Measurements from ENCODE around the gene SLC6A7.

Gene SLC6A7

DNA sequence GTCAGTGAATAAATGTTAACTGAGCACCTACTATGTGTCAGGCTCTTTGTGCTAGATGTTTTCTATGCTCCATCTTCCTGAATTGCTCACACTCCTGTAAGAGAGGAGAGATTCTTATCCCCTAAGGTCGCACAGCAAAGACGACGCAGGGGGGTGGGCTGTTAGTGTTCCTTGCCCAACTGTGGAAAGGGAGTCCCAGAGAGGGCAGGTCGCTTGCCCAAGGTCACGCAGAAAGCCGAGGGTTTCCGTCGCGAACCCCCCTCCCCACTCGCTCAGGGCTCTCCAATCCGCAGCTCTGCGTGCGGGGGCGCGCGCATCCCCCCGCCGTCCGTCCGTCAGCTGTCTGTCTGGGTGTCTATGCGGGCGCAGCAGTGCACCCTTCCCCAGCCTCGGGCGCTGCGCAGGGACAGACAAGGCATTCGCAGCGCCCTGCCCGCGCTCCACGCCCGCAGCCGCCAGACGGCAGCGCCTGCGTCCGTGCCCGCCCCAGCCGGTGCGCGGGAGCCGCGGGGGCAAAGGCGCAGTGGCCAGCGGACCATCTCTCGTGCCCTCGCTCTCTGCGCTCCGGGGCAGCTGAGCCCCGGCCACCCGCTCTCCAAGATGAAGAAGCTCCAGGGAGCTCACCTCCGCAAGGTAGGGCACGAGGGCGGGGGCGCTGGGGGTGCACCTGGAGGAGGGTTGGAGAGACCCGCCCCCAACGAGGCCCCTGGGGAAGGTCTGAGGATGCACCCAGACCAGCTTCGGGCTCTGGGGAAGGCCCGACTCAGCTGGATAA is at the start of gene SLC6A7:
Gene SLC6A7 (plus strand): TSS at position 335 of the 775 bp plus-strand sequence. CDS start 266 bp downstream, at position 601.
- no peak for DNase-seq (ENCODE audit: low spot score)

- no peak for DNase-seq (ENCODE audit: low spot score)
Measured at GRCh38 chr5:150140830-150141229, 49.0 kb upstream of the SLC6A7 start.

- DNase-seq (ENCODE audit: low spot score): no peak
Measured at GRCh38 chr5:150141544-150142184, 48.2 kb upstream of the SLC6A7 start.

- DNase-seq (ENCODE audit: low spot score): no peak
Measured at GRCh38 chr5:150142185-150142958, 47.5 kb upstream of the SLC6A7 start.

DNA sequence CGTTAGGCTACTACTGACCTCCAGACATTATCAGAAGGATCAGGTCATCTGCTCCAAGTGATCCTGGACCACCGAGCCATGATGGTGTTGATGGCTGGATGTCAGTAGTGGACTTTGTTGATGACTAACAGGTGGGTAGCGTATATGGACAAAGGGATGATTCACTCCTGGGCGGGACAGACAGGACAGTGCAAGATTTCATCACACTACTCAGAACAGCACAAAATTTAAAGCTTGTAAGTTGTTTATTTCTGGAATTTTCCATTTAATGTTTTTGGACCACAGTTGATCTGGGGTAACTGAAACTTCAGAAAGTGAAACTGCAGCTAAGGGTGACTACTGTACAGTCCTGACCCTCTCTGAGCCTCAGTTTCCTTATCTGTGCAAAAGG is 46.9 kb upstream of the SLC6A7 start:
- no peak for DNase-seq (ENCODE audit: low spot score)

DNA sequence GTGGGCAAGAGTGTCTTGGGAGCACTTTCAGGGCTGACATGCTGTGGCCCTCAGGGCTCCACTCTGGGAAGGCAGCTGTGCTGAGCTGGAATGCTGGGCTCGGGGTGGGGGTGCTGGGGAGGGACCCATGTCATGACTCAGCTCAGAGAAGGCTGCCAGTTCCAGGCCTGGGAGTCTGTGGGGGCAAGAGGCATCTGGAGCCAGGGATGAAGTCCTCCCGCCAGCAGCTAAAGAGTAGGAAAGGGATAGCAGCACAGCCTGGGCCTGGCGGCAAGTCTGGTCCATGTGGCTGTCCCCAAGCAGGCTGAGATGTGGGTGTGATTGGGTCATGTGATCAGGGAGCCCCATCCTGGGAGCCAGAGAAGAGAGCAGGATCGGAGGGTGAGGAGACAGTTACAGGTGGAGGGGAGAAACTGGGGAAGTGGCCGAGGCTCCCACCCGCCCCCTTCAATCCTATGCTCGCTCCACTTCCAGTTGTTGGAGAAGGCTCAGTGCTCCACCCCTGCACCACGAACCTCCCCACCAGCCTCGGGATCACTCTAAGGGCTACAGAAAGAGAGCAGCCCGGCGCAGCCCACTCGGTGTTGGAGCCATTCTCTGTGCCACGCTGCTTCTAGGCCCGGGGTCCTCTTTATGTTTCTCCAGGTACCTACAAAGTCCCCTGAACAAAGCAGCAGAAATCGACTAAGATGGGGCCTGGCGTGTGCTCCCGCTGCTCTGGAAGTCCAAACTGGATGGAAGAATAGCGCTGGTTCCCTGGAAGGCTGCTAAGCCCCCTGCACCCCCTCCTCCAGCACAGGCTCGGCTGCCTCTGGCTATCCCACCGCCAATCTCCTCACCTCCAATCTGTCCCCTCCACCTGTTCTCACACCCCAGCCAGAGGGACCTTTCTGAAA is 46.3 kb upstream of the SLC6A7 start:
- DNase-seq (ENCODE audit: low spot score): no peak

DNA sequence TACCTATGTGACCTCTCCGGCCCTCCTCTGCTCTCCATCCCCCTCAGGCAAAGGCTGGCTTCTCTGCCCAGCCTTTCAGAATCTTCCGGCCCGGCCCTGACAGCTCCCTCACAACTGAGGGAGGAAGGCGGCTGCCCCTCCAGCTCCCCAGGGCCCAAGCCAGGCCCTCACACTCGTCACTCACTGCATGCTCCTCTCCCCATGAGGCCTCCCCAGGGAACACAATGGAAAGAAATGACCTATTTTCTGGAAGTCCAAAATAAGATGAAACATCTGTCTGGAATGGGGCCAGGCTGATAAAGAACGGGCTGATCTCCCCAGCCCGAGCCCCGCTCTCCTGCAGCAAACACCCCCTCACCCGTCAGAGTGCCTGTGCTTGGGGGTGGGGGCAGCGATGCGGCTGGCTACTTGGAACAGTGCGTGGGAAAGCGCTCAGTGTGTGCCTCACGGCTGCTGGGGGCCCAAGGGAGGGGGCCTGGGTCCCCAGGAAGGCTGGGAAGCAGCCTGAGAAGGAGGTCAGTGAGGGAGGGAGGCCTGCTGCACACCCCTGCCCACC is 45.5 kb upstream of the SLC6A7 start:
- DNase-seq (ENCODE audit: low spot score): no peak

- no peak for DNase-seq (ENCODE audit: low spot score)
Measured at GRCh38 chr5:150144879-150145278, 45.0 kb upstream of the SLC6A7 start.

GRCh38 chr5:150146235-150146634 is 43.6 kb upstream of the SLC6A7 start:
- no peak for DNase-seq (ENCODE audit: low spot score)

DNA sequence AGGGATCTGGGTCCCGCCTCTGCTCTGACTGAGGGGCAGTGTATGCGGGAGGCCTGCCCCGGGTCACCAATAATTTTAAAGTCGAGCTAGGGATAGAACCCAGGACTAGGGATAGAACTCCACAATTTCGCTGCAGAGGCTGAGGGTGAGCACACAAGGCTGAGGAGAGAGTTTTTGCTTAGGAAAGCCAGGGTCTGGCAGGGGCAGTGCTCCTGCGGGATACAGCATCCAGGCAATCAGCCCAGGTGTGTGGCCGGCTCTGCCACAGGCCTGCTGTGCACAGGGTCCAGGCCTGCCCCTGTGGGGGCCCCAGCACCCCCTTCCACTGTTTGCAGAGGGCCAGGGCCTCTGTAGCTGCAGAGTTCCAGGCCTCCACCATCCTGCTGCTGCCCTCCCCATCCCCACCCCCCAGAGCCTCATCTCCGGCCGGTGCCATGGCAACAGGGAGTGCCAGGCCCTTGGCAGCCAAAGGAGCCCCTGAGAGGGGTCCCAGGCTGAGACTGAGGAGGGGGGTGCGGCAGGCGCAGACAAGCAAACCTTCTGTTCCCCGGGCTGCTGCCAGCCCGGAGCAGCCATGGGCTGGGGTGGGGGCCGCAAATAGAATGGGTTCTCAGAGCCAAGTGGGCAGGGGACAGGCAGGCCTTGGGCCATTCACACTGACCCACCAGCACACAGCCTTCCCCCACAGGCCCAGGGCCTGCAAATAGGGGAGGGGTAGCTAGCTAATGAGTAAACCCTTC is 42.8 kb upstream of the SLC6A7 start:
- no peak for DNase-seq (ENCODE audit: low spot score)

- no peak for DNase-seq (ENCODE audit: low spot score)
Measured at GRCh38 chr5:150147670-150148069, 42.2 kb upstream of the SLC6A7 start.

DNA sequence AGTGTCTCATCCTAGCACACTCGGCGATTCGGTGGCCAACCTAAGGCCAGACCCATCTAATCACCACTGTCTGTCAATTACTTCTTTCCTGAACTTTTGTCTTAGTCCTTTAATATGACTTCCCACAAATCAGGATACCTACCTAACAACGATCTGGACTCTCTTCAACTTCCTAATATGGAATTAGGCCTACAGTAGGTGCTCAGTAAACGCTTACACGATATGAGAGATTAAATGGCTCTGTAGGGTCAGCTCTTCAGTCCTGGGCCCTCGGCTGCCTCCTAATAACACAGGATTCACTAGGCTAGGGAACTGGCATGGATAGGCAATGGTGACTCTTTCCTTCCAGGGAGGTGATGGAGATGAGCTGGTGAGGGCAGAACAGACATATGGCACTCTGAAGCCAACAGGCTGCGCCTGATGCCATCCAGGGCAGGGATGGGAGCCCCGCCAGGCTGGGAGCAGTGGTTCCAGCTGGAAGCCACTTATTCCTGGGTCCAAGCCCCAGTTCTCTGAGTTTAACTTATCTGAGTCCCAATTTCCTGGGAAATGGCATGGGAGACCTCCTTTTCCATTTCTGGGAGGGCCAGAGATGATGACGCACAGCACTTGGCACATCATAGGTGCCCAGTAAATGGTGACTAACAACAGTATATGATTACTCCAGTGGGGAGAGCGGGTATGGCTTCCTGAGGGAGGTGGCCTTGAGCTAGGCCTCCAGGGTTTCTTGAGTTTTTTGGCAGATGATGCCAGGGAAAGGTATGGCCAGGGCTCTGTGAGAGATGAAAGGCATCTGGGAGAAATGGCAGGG is 41.5 kb upstream of the SLC6A7 start:
- no peak for DNase-seq (ENCODE audit: low spot score)

DNA sequence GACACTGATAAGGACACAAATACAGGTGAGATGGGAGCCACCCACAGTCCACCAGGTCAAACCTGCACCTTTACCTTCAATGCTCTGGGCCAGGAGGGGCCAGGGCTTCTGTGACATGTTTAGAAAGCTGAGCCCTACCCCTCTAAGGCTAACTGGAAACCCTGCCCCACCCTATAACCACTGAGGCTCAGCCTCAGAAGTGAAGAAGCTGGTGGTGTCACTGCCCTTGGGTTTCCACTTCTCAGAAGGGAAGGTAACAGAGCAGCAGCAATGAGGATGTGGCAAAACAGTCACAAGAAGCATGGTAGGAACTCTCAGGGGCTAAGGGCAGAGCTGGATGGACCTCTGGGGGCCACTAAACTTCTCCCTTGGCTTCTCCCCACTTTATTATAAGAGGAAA is 40.2 kb upstream of the SLC6A7 start:
- DNase-seq (ENCODE audit: low spot score): no peak

DNA sequence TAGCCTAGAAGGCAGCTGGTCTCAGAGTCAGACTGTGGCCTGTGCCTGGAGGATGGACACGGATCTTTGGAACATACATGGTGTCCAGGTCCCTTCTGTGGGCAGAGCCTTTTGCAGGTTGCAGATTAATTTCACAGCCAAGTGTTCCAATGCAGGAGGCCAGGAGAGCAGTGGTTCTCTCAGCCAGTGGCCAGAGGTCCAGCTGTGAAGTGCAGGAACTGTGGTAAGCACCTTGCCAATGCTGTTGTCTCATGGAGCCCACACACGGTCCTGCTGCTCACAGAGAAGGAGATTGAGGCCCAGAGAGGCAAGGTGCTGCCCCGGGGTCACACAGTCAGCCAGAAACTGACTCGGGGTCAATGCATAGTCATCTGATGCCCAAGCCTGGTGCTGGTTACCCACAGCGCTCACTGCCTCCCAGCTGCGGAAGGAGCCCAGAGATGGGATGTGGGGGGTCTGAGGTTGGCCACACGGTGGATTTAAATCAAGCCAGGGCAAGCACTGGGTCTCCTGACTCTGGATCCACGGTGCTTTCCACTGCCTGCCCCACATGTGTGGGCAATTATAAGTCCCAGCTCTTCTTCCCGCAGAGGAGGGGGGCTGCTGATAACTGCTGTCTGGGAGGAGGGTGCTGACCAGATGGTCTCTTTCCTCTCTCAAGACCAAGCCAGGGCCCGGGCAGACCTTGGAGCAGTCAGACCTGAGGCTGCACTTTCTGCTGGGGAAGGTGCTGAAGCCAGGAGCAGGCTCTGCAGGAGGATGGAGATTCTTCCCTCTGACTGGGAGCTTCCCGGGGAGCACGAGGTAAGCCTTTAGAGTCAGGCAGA is 37.0 kb upstream of the SLC6A7 start:
- DNase-seq (ENCODE audit: low spot score): no peak

- no peak for DNase-seq (ENCODE audit: low spot score)
Measured at GRCh38 chr5:150153483-150153882, 36.4 kb upstream of the SLC6A7 start.

DNA sequence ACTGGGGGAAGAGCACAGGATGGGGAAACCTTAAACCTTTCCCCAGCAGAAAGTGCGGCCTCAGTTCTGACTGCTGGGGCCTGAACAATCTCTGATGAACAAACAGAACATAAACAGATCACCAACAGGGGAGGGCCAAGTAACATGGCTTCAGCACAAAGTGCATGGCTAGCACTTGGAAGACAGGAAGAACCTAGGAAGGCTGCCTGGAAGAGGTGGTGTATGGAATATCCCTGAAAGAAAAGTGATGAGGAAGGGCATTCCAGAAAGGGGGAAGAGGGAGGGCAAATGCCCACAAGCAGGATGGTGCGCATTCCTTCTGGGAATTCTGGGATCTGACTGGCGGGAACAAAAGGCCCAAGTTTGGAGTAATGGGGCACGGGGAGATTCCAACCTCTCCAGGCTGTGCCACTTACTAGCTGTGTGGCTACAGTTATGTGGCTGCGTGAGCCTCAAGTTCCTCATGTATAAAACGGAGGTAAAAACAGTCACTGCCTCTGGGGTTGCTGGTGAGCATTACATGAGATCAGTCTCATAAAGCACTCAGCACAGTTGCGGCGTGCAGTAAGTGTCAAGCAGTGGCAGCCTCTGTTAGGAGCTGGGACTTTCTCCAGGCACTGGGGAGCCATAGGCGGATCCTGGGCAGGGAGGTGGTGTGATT is 35.8 kb upstream of the SLC6A7 start:
- no peak for DNase-seq (ENCODE audit: low spot score)

- DNase-seq (ENCODE audit: low spot score): no peak
Measured at GRCh38 chr5:150154618-150155128, 35.2 kb upstream of the SLC6A7 start.
